ENCODE data around the gene IRF5. TPM values are rescaled to one million over a fixed set of nuclear protein-coding genes. Genes with fewer than 3 reads are reported as not detected.

The IRF5 gene
- total RNA-seq, 1 donor from 2014 or later = 8.5 TPM

DNA sequence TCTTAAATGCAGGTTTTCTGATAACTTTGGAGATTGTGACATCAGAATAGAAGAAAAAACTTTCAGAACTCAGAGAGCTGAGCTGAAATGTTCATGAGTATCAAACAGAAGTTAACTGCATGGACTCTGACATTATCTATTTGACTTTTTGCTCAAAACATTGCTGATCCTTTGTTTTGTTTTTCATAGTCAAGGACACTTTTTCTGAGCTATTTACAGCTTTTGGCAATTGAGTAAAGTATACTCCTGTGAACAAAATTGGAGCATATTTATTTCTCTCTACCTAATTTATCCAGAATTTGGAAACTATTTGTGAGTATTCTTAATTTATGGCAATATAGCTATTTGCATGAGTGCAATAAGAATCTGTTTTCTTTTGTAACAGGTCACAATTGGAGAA is 38.3 kb upstream of the IRF5 start:
- TF ChIP-seq, protein P1, sequence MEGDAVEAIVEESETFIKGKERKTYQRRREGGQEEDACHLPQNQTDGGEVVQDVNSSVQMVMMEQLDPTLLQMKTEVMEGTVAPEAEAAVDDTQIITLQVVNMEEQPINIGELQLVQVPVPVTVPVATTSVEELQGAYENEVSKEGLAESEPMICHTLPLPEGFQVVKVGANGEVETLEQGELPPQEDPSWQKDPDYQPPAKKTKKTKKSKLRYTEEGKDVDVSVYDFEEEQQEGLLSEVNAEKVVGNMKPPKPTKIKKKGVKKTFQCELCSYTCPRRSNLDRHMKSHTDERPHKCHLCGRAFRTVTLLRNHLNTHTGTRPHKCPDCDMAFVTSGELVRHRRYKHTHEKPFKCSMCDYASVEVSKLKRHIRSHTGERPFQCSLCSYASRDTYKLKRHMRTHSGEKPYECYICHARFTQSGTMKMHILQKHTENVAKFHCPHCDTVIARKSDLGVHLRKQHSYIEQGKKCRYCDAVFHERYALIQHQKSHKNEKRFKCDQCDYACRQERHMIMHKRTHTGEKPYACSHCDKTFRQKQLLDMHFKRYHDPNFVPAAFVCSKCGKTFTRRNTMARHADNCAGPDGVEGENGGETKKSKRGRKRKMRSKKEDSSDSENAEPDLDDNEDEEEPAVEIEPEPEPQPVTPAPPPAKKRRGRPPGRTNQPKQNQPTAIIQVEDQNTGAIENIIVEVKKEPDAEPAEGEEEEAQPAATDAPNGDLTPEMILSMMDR (conservative IDR thresholded peaks at IDR 0.05; ENCODE audit: low read depth, low read length) = no peak
- DNase-seq (ENCODE audit: low read depth) = no peak
- no peak overlapping the region for H3K4me3 ChIP-seq (ENCODE audit: low read depth, low read length)

DNA sequence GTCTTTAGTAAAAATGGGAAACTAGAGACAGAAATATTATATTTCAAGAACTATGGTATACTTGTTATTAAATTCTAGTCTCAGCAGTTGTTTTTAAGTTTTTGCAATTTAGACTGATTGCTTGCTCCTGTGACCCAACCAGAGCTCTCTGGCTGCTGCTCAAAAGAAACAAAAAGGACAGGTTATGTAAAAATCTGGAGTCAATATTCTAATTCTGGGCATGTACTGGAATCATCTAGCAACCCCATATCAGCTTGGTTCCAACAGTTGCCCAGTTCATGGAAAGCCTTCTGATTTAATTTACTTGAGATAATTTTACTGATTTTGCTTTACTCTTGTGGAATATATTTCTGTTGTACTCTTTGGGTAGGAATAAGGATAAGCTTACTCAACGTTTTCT is 37.5 kb upstream of the IRF5 start:
- no peak overlapping the region for H3K4me3 ChIP-seq (ENCODE audit: low read depth, low read length)
- TF ChIP-seq, protein P1 (conservative IDR thresholded peaks at IDR 0.05; ENCODE audit: low read depth, low read length) = no peak
- DNase-seq (ENCODE audit: low read depth) = no peak

DNA sequence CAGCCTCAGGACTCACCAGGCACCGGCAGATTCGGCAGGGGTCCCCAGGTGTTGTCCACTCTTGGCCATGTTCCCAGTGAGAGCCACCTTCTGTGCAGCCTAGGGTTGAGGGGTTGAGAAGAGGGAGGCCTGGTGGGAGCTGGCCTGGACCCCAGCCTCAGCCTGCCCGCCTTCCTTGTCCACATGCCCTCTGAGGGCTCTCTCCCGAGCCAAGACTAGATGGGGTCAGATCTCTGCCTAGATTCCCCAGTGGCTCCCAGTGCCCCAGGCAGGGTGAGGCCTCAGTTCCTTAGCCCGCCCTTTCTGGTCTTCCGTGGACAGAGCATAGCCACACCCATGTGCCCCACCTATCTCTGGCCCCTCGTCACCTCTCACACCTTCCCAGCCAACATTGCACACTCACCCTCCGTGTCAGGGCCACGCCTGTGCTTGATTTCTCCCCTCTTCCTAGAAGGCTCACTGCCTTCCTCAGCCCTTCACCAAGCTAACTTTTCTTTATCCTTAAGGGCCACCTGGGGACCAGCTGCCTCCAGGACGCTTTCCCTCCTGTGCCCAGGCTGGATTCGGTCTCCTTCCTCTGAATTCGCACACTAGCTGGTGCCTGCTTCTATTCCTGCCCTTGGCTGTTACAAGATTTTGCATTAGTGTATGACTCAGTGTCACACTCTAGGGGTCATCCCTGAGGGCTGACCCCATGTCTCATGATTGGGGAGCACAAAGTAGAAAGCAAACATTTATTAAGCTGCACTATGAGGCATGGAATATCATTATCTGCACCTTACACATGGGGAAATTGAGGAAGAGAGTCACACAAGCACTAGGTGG is 34.8 kb upstream of the IRF5 start:
- DNase-seq (ENCODE audit: low read depth) = peak; percentile 68
- TF ChIP-seq, protein P1 (conservative IDR thresholded peaks at IDR 0.05; ENCODE audit: low read depth, low read length) = no peak
- peak overlapping the region; percentile 31 for H3K4me3 ChIP-seq (ENCODE audit: low read depth, low read length)

DNA sequence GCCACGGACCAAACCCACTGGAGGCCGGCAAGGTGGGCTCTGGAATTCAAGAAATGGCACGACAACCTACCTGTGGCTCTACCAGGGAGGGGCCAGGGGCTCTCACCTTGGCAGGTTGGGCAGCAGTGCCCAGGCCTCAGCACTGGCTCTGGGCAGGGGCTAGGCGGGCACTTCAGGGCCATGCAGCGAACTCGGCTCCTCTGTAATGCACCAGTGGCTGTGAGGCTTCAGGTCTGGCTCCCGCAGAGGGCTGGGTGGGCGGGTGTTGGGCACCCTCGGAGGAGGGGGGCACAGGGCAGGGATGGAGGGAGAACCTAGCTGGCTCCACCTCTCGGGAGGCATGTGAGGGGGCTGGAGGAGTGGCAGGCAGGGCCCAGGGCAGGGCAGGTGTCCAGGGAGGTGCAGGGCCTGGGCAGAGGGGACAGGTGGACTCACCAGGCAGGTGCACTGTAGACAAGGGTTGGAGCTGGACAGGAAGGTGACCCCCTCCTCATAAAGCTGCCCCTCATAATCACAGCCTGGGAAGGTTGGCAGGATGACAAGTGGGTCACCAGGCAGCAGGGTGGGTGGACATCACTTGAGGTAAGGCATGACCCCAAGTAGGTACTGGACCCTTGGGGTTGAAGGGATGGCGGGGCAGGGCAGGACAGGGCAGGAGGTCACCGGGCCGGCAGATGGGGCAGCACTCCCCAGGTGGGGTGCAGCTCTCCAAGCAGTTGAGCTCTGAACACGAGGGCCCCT is 33.9 kb upstream of the IRF5 start:
- no peak for DNase-seq (ENCODE audit: low read depth)
- peak overlapping the region; percentile 31 for H3K4me3 ChIP-seq (ENCODE audit: low read depth, low read length)
- TF ChIP-seq, protein P1 (conservative IDR thresholded peaks at IDR 0.05; ENCODE audit: low read depth, low read length) = no peak

DNA sequence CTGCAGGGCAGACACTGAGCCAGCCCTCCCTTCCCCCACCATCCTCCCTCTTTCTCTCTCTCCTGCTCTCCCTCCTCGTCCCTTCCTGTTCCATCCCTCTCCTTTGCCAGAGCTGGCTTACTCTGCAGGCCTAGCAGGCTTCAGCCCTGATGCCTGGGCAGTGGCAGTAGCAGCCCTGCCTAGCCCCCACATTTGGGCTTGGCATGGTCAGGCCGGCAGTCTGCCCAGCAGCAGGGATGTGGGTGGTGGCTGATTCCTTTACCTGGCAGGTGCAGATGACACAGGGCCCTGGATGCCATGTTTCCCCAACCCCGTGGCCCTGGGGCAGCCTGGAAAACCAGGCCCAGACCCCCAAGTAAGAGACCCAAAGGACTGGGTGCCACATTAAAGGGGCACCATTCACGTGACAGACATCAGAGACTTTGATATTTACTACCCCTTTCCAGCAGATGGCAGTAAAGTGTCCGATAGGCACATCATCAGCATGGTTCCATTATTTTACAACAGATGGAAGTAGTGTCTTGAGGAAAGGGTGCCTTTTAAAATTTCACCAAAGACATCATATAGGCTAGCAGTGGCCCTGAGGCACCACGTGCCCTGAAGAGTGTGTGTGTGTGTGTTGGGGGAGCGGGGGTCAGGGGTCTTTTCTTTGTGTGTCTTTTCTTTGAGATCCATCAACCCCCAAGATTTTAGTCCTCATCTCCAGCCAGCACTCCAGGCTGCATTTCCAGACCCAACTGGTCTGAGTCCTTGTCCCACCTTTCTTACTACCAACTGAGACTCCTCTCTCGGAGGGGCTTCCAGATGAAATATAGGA is 33.1 kb upstream of the IRF5 start:
- no peak for DNase-seq (ENCODE audit: low read depth)
- H3K4me3 ChIP-seq (ENCODE audit: low read depth, low read length) = no peak overlapping the region
- TF ChIP-seq, protein P1 (conservative IDR thresholded peaks at IDR 0.05; ENCODE audit: low read depth, low read length) = peak; percentile 69

DNA sequence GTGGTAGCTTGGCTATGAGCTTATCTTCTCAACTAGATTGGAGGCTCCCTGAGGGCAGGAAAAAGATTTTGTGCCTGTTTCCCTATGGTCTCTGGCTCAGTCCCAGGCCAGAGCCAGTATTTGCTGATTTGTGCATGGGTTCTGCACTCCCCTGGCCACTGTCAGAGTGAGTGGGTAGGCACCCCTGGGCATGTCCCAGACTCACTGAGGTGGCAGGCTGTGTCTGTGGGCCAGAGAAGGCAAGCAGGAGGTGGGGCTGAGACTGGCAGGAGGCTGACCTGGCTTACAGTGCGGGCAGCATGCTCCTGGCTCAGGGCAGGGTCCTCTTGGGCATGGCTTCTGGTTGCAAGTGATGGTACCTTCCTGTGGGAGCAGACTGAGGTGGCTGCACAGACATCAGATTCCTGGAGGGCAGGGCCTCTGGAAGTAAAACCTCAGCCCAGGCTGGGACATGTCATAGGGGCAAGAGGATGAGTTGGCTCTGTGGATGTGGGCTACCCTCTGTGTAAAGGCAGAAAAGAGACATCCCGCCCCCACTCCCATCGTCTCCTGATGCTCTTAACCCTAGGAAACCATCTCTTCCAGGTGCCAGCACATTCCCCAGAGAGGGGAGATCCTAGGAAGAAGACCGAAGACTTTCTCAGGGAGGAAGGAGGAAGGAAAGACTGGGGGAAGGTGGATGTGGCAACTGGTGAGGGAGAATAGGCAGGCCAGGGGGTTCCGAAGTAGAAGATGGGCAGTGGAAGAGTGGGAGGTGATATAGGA is 31.5 kb upstream of the IRF5 start:
- TF ChIP-seq, protein P1 (conservative IDR thresholded peaks at IDR 0.05; ENCODE audit: low read depth, low read length) = no peak
- DNase-seq (ENCODE audit: low read depth) = no peak
- no peak overlapping the region for H3K4me3 ChIP-seq (ENCODE audit: low read depth, low read length)

Data from epithelial cell of proximal tubule (primary cell).